Measurements from ENCODE around the gene EVI5L.
"Not testable (repeated sequence)": the region's sequence is repeated elsewhere in the genome, so short reads cannot be mapped to it uniquely, and the experiment has no call there.

The EVI5L gene

DNA sequence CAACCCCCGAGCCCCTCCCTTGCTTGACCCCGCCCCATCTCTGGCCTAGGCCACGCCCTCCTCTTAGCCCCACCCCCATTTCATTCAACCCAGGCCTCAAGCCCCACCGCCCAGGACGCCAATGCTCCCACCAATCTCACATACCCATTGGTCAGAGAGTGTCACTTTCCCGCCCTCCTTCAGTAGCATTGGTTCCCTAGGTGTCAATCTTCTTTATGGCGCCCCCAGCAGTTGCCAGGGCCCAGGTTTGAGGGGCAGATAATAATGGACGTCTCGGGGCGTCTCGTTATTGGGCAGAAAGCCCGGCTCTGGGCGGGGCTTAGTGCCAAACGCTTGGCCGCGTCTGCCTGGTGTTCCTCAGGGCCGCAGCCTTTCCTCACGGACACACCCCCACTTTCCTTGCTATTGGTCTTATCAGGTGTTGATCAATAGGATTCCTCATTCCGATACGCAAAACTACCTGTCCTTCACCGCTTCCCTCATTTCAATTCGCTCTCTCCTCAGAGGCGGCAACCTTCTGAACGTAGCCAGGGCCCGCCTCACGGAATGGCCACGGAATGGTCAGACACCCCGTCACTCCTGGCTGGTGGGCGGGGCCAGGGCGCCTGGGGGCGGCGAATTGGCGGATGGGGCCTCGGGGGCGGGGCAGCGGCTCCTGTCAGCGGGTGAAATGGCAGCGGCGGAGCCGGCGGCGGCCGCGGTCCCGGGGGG is at the start of gene EVI5L:
EVI5L (plus strand) TSS at position 658 of the 711 bp plus-strand sequence. CDS start 16,325 bp downstream, outside the sequence.
- no peaks in the 10 kb centered on the region; the same call in 1 of the 2 replicates for H3K4me1 ChIP-seq (ENCODE audit: insufficient read depth, low read length)
- peak within 1 kb of the TSS; percentile 55; the same call in 1 of the 2 replicates for H3K9ac ChIP-seq (ENCODE audit: low read depth, low read length)
- no peaks in the 10 kb centered on the region for H3K9me3 ChIP-seq (ENCODE audit: control insufficient read depth, insufficient read depth, low read length)
- no peaks in the 10 kb centered on the region for H3K36me3 ChIP-seq (ENCODE audit: insufficient read depth, low read length)

DNA sequence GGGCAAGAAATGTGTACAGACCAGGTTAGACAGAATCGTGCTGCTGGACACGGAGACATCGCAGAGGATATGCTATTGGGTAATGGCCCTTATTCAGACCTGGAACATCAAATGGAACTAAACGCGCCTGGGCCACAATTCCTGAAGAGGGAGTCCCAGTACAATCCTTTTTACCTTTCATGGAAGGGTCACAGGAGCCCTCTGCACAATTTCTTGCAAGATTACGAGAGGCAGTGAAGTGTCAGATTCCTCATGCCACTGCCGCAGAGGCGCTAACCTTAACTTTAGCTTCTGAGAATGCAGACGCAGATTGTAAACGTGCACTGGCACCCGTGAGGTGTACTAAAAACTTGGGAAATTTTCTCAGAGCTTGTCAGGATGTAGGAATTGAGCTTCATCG is 48.9 kb upstream of the EVI5L start:
- Histone ChIP-seq H3K9ac (ENCODE audit: low read depth, low read length) (no peak overlapping the region), H3K36me3 (ENCODE audit: insufficient read depth, low read length) (no peaks in the 10 kb centered on the region), H3K9me3 (ENCODE audit: control insufficient read depth, insufficient read depth, low read length) (no peaks in the 10 kb centered on the region), H3K4me1 (ENCODE audit: insufficient read depth, low read length) (no peaks in the 10 kb centered on the region)

DNA sequence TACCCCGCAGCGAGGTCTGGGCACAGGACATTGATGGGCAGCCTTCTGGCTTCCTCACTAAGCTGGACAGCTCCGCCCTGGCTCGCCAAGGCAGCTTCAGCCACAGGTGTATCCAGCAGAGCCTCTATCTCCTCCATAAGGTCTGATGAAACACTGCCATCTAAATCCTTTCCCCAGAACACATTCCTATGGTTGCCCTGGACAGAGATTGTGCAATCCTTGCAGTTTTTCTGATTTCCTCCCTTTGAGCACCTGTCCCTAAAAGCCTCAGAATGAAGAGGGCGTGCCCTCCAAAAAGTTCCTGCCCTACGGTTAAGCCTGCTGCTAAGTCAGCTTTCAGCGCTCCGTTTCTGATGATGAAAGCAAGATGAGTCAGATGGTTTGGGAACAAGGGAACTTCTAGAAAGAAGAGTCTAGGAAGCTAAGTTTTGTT is 46.0 kb upstream of the EVI5L start:
- H3K36me3 ChIP-seq (ENCODE audit: insufficient read depth, low read length) = no peaks in the 10 kb centered on the region

DNA sequence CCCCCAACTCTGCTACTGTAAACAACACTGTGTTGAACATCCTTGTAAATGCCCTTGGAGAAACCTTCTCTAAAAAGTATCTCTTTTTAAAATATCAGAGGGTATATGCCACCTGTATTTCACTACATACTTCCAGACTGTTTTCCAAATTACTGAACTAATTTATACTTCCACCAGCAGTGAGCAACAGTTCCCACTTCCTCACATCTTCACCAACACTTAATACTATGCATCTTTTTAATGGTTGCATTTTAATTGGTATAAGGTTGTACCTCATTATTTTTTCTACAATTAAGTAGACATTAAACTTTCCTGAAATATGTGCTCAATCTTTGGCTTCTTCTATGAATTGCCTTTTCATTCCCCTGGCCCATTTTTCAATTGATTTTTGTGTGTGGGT is 45.2 kb upstream of the EVI5L start:
- no peak overlapping the region for H3K9ac ChIP-seq (ENCODE audit: low read depth, low read length)
- H3K9me3 ChIP-seq (ENCODE audit: control insufficient read depth, insufficient read depth, low read length) = no peaks in the 10 kb centered on the region
- H3K36me3 ChIP-seq (ENCODE audit: insufficient read depth, low read length) = no peaks in the 10 kb centered on the region
- H3K4me1 ChIP-seq (ENCODE audit: insufficient read depth, low read length) = no peaks in the 10 kb centered on the region

More for the DNA sequence above, 46.0 kb upstream of the EVI5L start:
- Histone ChIP-seq H3K9me3 (ENCODE audit: control insufficient read depth, insufficient read depth, low read length) (no peaks in the 10 kb centered on the region), H3K9ac (ENCODE audit: low read depth, low read length) (no peak overlapping the region), H3K4me1 (ENCODE audit: insufficient read depth, low read length) (no peaks in the 10 kb centered on the region)

DNA sequence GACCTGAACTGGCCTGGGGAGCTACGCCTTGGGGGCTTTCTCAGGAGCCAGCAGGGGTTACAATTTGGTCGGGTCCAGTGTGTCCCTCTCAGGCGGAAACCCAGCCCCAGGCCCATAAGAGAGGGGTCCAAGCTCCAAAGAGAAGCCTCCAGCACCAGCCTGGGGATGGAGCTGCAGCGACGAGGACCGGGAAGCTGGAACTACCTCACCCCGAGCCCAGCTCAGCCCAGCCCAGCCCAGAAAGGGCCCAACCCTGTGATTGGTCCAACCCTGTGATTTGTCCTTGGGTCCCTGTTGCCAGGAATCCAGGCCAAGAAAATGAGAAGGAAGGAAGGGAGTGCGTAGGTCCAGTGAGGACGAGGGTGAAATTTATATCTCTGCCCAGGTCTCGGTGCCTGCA is 42.9 kb upstream of the EVI5L start:
- peak overlapping the region; percentile 24; the same call in 1 of the 2 replicates for H3K9ac ChIP-seq (ENCODE audit: low read depth, low read length)
- H3K9me3 ChIP-seq (ENCODE audit: control insufficient read depth, insufficient read depth, low read length) = no peaks in the 10 kb centered on the region
- H3K36me3 ChIP-seq (ENCODE audit: insufficient read depth, low read length) = no peaks in the 10 kb centered on the region
- H3K4me1 ChIP-seq (ENCODE audit: insufficient read depth, low read length) = no peaks in the 10 kb centered on the region

DNA sequence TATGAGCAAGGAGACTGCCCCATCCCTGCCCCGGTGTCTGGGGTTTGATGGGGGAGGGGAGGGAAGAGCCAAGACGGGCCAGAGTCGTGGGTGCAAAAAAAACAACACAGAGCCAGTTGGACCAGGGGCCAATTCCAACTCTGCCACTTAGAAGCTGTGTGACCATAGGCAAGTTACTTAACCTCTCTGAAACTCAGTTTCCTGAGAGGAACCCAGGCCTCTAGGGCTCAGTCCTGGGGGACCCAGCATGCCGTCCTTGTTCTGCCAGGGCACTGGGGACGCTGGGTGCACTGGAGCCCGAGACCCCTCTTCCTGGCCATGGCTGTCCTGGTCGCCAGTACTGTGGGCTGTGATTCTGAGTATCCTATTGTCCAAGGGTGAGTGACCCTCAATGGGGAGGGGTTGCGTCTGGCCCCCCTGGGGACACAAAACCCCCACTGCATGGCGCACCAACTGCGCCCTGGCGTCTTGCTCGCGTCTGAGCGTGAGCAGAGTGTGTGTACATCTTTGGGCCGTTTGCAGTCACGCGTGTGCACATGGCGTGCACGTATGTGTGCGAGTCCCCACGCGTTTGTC is 42.3 kb upstream of the EVI5L start:
- Histone ChIP-seq H3K9me3 (ENCODE audit: control insufficient read depth, insufficient read depth, low read length) (no peaks in the 10 kb centered on the region), H3K9ac (ENCODE audit: low read depth, low read length) (peak overlapping the region; percentile 42; the same call in 1 of the 2 replicates), H3K36me3 (ENCODE audit: insufficient read depth, low read length) (no peaks in the 10 kb centered on the region), H3K4me1 (ENCODE audit: insufficient read depth, low read length) (no peaks in the 10 kb centered on the region)

DNA sequence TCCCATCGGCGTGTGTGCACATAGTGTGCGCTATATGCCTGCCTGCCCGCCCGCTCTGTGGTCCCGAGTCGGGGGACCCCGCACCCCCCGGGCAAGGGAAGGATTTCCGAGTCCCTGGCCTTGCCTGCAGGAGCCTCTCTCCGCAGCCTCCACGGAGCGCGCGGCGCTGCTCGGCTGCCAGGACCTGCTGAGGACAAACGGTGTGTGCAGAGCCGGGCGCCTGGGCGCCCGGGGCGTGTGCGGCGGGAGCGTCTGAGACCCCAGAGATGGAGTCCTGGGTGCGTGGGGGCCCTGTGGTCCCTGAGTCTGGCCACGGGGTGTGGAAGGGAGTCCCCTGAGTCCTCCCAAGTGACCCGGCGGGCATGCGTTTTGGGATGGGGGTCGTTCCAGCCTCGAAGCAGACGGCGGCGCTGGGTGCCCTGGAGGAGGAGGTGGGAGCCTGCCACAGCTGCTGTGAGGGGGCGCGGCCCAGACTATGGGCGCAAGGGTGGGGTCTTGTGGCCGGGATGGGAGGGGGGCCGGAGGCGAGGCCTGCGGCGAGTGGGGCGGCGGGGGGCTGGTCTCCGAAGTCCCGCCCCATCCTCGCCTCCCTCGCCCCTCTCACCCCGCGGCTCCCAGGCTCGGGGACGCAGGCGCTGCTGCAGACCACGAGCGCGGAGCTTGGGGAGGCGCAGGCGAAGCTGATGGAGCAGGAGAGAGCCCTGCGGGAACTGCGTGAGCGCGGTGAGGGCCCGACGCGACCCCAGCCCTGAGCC is 41.7 kb upstream of the EVI5L start:
- no peaks in the 10 kb centered on the region for H3K9me3 ChIP-seq (ENCODE audit: control insufficient read depth, insufficient read depth, low read length)
- no peaks in the 10 kb centered on the region for H3K36me3 ChIP-seq (ENCODE audit: insufficient read depth, low read length)
- peak overlapping the region; percentile 42 for H3K9ac ChIP-seq (ENCODE audit: low read depth, low read length)
- no peaks in the 10 kb centered on the region for H3K4me1 ChIP-seq (ENCODE audit: insufficient read depth, low read length)

DNA sequence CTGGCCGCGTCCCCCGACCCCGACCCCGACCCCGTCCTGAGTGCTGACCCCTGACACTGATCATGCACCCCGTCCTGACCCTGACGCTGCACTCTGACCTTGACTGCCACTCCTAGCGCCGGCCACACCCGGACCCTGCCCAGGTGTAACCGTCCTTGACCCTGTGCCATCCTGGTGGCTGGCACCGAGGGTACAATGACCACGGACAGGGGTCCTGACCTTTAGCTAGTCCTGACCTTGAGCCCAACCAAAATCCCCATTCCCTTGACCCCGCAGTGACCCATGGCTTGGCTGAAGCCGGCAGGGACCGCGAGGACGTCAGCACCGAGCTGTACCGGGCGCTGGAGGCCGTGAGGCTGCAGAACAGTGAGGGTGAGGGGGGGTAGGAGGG is 41.1 kb upstream of the EVI5L start:
- no peaks in the 10 kb centered on the region for H3K9me3 ChIP-seq (ENCODE audit: control insufficient read depth, insufficient read depth, low read length)
- H3K4me1 ChIP-seq (ENCODE audit: insufficient read depth, low read length) = no peaks in the 10 kb centered on the region

DNA sequence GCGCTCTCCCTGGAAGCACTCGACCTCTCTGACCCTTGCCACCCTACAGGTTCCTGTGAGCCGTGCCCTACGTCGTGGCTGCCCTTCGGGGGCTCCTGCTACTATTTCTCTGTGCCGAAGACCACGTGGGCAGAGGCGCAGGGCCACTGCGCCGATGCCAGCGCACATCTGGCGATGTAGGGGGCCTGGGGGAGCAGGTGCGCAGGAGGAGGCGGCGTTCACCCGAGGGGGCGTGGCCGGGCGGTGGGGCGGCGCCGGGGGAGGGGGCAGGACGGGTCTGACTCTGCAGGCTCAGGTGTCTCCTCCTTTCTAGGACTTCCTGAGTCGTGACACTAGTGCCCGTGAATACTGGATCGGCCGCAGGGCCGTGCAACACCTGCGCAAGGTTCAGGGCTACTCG is 40.6 kb upstream of the EVI5L start:
- Histone ChIP-seq H3K9ac (ENCODE audit: low read depth, low read length) (peak overlapping the region; percentile 33; the same call in 1 of the 2 replicates), H3K36me3 (ENCODE audit: insufficient read depth, low read length) (no peaks in the 10 kb centered on the region), H3K9me3 (ENCODE audit: control insufficient read depth, insufficient read depth, low read length) (no peaks in the 10 kb centered on the region), H3K4me1 (ENCODE audit: insufficient read depth, low read length) (no peaks in the 10 kb centered on the region)

More for the DNA sequence above, 41.1 kb upstream of the EVI5L start:
- Histone ChIP-seq H3K36me3 (ENCODE audit: insufficient read depth, low read length) (no peaks in the 10 kb centered on the region), H3K9ac (ENCODE audit: low read depth, low read length) (peak overlapping the region; percentile 28; the same call in 1 of the 2 replicates)

DNA sequence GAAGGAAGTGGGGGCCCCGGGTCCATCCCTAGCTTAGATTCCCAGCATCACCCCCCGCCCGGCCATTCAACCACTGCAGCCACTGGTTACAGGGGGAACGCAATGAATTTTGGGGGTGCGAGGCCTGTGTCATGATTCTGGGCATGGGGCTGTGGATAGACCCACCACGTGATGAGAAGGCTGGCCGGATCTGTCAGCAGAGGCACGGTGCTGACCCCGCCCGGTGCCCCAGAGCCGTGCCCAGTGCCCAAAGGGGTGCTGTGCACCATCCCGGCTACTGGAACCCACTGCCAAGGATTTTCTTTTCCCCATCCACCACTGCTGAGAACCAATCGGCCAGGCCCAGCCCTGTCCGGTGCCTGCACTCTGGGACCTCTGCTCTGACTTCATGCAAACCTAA is 39.6 kb upstream of the EVI5L start:
- no peaks in the 10 kb centered on the region for H3K4me1 ChIP-seq (ENCODE audit: insufficient read depth, low read length)
- no peaks in the 10 kb centered on the region for H3K9me3 ChIP-seq (ENCODE audit: control insufficient read depth, insufficient read depth, low read length)
- H3K9ac ChIP-seq (ENCODE audit: low read depth, low read length) = no peak overlapping the region
- H3K36me3 ChIP-seq (ENCODE audit: insufficient read depth, low read length) = no peaks in the 10 kb centered on the region

DNA sequence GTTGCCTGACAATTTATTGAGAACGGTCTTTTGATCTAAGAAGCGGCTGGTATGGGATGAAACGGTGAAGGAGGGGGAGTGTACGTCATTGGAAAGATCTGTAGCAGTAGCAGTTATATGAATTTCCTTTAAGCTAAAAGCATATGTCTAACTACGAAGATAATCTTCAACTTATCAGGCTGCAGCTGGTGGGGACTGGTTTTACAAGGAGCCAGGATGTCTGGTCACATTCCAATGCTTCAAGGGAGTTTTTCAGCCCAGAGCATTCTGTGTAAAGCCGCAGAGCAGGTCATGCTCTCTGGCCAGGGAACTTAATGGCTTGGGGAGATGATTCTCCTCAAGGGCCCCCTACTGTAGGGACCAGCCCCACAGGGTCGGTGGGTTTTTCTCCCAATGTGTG is 37.7 kb upstream of the EVI5L start:
- H3K4me1 ChIP-seq (ENCODE audit: insufficient read depth, low read length) = no peaks in the 10 kb centered on the region
- H3K36me3 ChIP-seq (ENCODE audit: insufficient read depth, low read length) = no peaks in the 10 kb centered on the region
- H3K9me3 ChIP-seq (ENCODE audit: control insufficient read depth, insufficient read depth, low read length) = no peaks in the 10 kb centered on the region
- no peak overlapping the region for H3K9ac ChIP-seq (ENCODE audit: low read depth, low read length)

DNA sequence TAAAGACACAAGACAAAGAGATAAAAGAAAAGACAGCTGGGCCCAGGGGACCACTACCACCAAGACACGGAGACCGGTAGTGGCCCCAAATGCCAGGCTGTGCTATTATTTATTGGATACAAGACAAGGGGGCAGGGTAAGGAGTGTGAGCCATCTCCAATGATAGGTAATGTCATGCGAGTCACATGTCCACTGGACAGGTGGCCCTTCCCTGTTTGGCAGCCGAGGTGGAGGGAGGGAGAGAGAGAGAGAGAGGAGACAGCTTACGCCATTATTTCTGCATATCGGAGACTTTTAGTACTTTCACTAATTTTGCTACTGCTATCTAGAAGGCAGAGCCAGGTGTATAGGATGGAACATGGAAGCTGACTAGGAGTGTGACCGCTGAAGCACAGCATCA is 37.3 kb upstream of the EVI5L start:
- not testable (repeated sequence) for H3K9me3 ChIP-seq (ENCODE audit: control insufficient read depth, insufficient read depth, low read length); H3K36me3 ChIP-seq (ENCODE audit: insufficient read depth, low read length); H3K9ac ChIP-seq (ENCODE audit: low read depth, low read length); H3K4me1 ChIP-seq (ENCODE audit: insufficient read depth, low read length)

DNA sequence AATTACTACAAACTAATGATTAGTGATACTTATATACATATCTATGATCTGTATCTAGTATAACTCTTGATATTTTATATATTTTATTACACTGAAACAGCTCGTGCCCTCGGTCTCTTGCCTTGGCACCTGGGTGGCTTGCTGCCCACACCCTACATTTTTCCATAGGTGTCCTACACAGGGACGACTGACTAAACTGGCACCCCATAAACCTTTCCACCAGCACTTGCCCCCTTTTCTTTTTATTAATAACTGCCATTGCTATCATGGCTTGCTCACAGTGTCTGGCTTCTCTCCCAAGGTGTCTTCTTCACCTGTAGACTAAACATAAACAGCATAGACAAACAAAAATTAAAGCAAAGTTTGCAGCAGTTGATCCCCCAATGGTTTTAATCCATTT is 36.5 kb upstream of the EVI5L start:
- Histone ChIP-seq H3K9me3 (ENCODE audit: control insufficient read depth, insufficient read depth, low read length) (no peaks in the 10 kb centered on the region), H3K36me3 (ENCODE audit: insufficient read depth, low read length) (no peaks in the 10 kb centered on the region), H3K4me1 (ENCODE audit: insufficient read depth, low read length) (0 out of 2 replicates have a peak, but pooled peaks cover 4% of the 10 kb centered on the region), H3K9ac (ENCODE audit: low read depth, low read length) (no peak overlapping the region)

DNA sequence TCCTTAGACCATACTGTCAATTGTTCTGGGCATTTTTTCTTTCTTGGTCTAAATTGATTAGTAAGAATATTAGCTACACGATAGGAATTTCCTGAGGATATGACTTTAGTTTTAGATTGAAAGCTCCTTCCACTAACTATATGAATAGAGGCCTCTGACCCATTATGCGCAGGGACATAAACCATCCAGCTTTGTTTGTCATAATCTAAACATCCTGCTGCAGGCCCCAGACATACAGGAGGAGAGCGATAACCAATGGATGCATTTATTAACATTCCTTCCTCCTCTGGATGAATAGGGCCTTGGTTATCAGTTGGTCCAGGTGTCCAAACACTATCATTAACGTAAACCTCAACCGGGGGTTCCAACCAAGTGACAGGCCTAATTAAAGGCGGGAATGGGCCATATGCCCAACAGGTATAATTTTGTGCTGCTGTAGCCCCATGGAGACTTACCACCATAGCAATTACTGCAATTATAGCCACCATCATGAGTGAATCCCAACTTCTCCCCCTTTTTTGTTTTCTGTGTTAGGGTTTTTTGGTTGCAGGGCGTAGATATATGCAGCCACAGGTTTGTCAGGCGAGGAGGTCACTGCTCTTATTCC is 34.4 kb upstream of the EVI5L start:
- H3K36me3 ChIP-seq (ENCODE audit: insufficient read depth, low read length) = no peaks in the 10 kb centered on the region
- H3K9me3 ChIP-seq (ENCODE audit: control insufficient read depth, insufficient read depth, low read length) = no peaks in the 10 kb centered on the region
- H3K4me1 ChIP-seq (ENCODE audit: insufficient read depth, low read length) = 0 out of 2 replicates have a peak, but pooled peaks cover 5% of the 10 kb centered on the region
- H3K9ac ChIP-seq (ENCODE audit: low read depth, low read length) = no peak overlapping the region
